Lower lobe of right lung (tissue), 2 donors: Measurements from ENCODE around the gene SSBP1. TPM values are rescaled to one million over a fixed set of nuclear protein-coding genes. Genes with fewer than 3 reads are reported as not detected.

Experiments
- ATAC-seq, 2 donors: fragments of 200-7000 bp; cut with Tn5 transposase; one replicate each; pipeline ENCODE4 v1.9.1; 2020 to 2022; ENCODE audit warnings: mild to moderate bottlenecking in 2 of 2, moderate library complexity in 2 of 2
- DNase-seq: peaks from one replicate; pipeline ENCODE4 v3.0.0-alpha.2; 2020
- H3K27ac ChIP-seq: fragments of 200-600 bp; one replicate; pipeline ENCODE4 v1.8.0; 2022
- H3K27me3 ChIP-seq: fragments of 200-600 bp; one replicate; pipeline ENCODE4 v1.8.0; 2022; ENCODE audit warnings: low read depth
- H3K36me3 ChIP-seq: fragments of 200-600 bp; one replicate; pipeline ENCODE4 v1.8.0; 2022; ENCODE audit warnings: mild to moderate bottlenecking
- H3K4me1 ChIP-seq: fragments of 200-600 bp; one replicate; pipeline ENCODE4 v1.8.0; 2022
- H3K4me3 ChIP-seq: fragments of 200-600 bp; one replicate; pipeline ENCODE4 v1.8.0; 2022; ENCODE audit warnings: mild to moderate bottlenecking
- H3K9me3 ChIP-seq: fragments of 200-600 bp; one replicate; pipeline ENCODE4 v1.8.0; 2022
- CTCF ChIP-seq: fragments of 200-600 bp; IDR thresholded peaks from one replicate; pipeline ENCODE4 v1.8.0; 2022; ENCODE audit warnings: antibody characterized with exemption, mild to moderate bottlenecking
- intact Hi-C: fragments of 100-400 bp; cut with DNase I; formaldehyde crosslinking; loops from one replicate; pipeline ENCODE4 v1.11.0; 2022
- total RNA-seq: library from RNA; stranded (reverse); fragmentation: NEBNext Ultra II Directional; extraction: Animal tissue kit (Norgen Biotek cat#: 25700); gene quantifications from one replicate; pipeline ENCODE4 v1.2.1, GENCODE V29; 2021
- donor health status: DM: no; HTN: yes; CAD: no; lungs with severe emphysema.

Gene SSBP1
- total RNA-seq, 1 donor from 2014 or later: 65.2 TPM

DNA sequence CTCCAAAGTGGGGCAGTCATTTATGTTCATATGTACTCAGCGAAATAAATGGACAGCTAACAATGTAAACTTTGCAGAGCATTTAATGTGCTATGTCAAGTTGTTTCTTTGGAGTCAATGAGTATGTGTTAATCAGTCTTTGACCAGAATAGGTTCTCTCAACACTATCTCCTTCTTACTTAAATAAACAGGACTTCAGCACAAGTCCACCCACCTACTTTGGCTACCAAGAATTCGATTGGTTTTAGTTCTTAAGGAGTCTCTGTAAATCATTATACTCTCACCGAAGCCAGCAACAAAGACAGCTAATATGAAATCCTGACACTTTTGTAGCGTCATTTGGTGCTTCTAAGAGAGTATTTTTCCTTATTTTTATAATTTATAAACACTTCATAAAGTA is 23.1 kb upstream of the SSBP1 start:
- Histone ChIP-seq H3K9me3 (no peaks in the 10 kb centered on the region), H3K4me1 (no peaks in the 10 kb centered on the region), H3K27me3 (no peaks in the 10 kb centered on the region), H3K36me3 (no peaks in the 10 kb centered on the region), H3K27ac (no peak overlapping the region), H3K4me3 (no peak overlapping the region)
- DNase-seq (no peak), ATAC-seq (no peak)
- TF ChIP-seq CTCF: no peak
- intact Hi-C loops: no loop called here

GRCh38 chr7:141715794-141716689 is 22.1 kb upstream of the SSBP1 start:
- no peak overlapping the region for H3K27ac ChIP-seq
- H3K27me3 ChIP-seq: no peaks in the 10 kb centered on the region
- no peak for TF ChIP-seq CTCF
- no peaks in the 10 kb centered on the region for H3K4me1 ChIP-seq
- H3K36me3 ChIP-seq: no peaks in the 10 kb centered on the region
- ATAC-seq (no peak), DNase-seq (no peak)
- H3K9me3 ChIP-seq: no peaks in the 10 kb centered on the region
- intact Hi-C loops: no loop called here
- no peak overlapping the region for H3K4me3 ChIP-seq

- ATAC-seq: no peak
- TF ChIP-seq CTCF: no peak
- no peak overlapping the region for H3K4me3 ChIP-seq
- H3K36me3 ChIP-seq: no peaks in the 10 kb centered on the region
- no peak overlapping the region for H3K27ac ChIP-seq
- intact Hi-C loops: no loop called here
- no peaks in the 10 kb centered on the region for H3K4me1 ChIP-seq
- H3K9me3 ChIP-seq: no peaks in the 10 kb centered on the region
- H3K27me3 ChIP-seq: no peaks in the 10 kb centered on the region
- no peak for DNase-seq
Measured at GRCh38 chr7:141717450-141717849, 20.7 kb upstream of the SSBP1 start.

DNA sequence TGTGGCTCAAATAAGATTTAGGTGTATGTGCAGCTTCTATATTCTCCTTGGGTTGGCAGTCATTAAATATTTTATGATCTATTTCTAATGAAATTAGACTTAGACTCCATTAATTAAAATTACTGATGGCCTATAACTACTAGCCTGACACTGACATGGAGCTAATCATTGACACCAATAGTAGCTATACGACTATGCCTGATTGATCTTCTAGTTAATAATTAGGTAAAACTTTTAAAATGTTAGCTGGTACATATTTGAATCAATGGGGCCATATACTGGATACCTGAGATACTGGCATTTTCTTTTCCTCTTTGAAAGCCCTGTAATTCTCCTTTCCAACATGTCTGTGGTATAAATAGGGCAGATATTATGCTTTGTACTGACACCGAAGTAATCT is 15.6 kb upstream of the SSBP1 start:
- TF ChIP-seq CTCF: no peak
- Histone ChIP-seq H3K4me3 (no peak overlapping the region), H3K9me3 (no peaks in the 10 kb centered on the region), H3K27ac (no peak overlapping the region), H3K36me3 (no peaks in the 10 kb centered on the region), H3K27me3 (no peaks in the 10 kb centered on the region), H3K4me1 (no peaks in the 10 kb centered on the region)
- ATAC-seq: no peak
- intact Hi-C loops: no loop called here
- no peak for DNase-seq

DNA sequence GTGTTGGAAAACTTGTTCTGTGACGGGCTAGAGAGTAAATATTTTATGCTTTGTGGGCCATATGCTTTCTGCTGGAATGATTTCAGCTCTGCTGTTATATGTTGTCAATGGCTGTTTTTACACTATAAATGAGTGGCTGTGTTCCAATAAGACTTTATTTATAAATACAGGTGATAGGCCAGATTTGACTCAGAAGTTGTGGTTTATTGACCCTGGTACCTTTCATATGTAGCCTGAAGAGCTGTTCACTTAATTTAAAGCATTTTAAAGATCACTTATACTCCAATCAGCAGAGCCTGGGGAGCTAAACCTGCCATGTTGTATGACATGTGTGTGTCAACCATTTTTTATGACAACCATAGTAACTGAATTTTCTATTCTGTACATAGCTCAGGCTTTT is 9.1 kb upstream of the SSBP1 start:
- Histone ChIP-seq H3K4me1 (no peaks in the 10 kb centered on the region), H3K27me3 (no peaks in the 10 kb centered on the region), H3K4me3 (no peak overlapping the region), H3K36me3 (no peaks in the 10 kb centered on the region), H3K9me3 (no peaks in the 10 kb centered on the region), H3K27ac (no peak overlapping the region)
- ATAC-seq (no peak), DNase-seq (no peak)
- intact Hi-C loops: no loop called here
- no peak for TF ChIP-seq CTCF
